Measurements from ENCODE around the gene ACADVL. TPM values are rescaled to one million over a fixed set of nuclear protein-coding genes. Genes with fewer than 3 reads are reported as not detected.

Gene ACADVL
- total RNA-seq, 1 donor from 2014 or later: 354 TPM

DNA sequence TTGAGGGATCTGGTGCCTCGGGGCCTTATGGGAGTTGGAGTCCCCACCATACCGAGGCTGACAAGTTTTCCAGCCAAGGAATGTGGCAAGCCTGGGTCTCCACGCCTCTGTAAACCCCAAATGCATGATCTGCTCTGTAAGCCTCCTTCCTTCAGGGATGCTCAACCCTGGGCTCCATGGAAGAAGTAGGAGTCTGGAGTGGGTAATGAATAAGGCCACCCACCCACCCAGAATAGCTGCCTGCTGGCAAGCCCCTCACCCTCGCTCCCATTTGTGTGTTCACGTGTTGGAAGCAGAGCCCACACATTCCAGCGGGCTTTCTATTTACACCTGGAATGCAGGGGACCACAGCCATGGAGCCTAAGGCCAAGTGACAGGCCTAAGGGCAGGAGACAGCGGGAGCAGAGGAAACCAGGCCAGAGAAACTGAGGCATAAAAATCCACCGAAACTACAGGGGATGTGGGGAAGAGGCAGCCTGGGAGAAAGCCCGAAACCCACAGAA lies 4.6 kb upstream of the ACADVL start:
- peak overlapping the region; percentile 92 for H3K4me2 ChIP-seq (ENCODE audit: low read length)
- Mint-ChIP-seq H3K9me3 (ENCODE audit: unreplicated experiment) (no peaks in the 10 kb centered on the region), H3K4me3 (ENCODE audit: unreplicated experiment) (peak overlapping the region; percentile 84), H3K4me1 (ENCODE audit: low read depth, unreplicated experiment) (peaks cover 32% of the 10 kb centered on the region), H3K27ac (ENCODE audit: unreplicated experiment) (peak overlapping the region; percentile 99), H3K27me3 (ENCODE audit: low read depth, unreplicated experiment) (no peaks in the 10 kb centered on the region), H3K36me3 (ENCODE audit: low read depth, unreplicated experiment) (peaks cover 9% of the 10 kb centered on the region)
- peaks cover 39% of the 10 kb centered on the region for H3K4me1 ChIP-seq (ENCODE audit: insufficient read depth, low read length)
- H3K9ac ChIP-seq (ENCODE audit: low read length): peak overlapping the region; percentile 76
- peaks cover 61% of the 10 kb centered on the region for H3K79me2 ChIP-seq (ENCODE audit: insufficient read depth, low read length)
- H4K20me1 ChIP-seq (ENCODE audit: insufficient read depth, low read length): peaks cover 56% of the 10 kb centered on the region
- H3K4me3 ChIP-seq (ENCODE audit: insufficient read depth, low read depth, low read length): peak overlapping the region; percentile 69
- TF ChIP-seq, protein P1, sequence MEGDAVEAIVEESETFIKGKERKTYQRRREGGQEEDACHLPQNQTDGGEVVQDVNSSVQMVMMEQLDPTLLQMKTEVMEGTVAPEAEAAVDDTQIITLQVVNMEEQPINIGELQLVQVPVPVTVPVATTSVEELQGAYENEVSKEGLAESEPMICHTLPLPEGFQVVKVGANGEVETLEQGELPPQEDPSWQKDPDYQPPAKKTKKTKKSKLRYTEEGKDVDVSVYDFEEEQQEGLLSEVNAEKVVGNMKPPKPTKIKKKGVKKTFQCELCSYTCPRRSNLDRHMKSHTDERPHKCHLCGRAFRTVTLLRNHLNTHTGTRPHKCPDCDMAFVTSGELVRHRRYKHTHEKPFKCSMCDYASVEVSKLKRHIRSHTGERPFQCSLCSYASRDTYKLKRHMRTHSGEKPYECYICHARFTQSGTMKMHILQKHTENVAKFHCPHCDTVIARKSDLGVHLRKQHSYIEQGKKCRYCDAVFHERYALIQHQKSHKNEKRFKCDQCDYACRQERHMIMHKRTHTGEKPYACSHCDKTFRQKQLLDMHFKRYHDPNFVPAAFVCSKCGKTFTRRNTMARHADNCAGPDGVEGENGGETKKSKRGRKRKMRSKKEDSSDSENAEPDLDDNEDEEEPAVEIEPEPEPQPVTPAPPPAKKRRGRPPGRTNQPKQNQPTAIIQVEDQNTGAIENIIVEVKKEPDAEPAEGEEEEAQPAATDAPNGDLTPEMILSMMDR (IDR thresholded peaks at IDR 0.05; ENCODE audit: insufficient read depth, low read depth, low read length): no peak
- no peak for TF ChIP-seq EZH2 (IDR thresholded peaks at IDR 0.05; ENCODE audit: insufficient read depth, low read length)
- peak; percentile 26 for FAIRE-seq
- H3K36me3 ChIP-seq (ENCODE audit: insufficient read depth, low read length): no peaks in the 10 kb centered on the region
- no peak for DNase-seq (ENCODE audit: low read depth)
- H3K27ac ChIP-seq (ENCODE audit: low read depth, low read length): peak overlapping the region; percentile 73
- H2AFZ ChIP-seq (ENCODE audit: low read depth, low read length): no peak overlapping the region
- no peaks in the 10 kb centered on the region for H3K27me3 ChIP-seq (ENCODE audit: insufficient read depth, low read length)
- H3K9me3 ChIP-seq (ENCODE audit: insufficient read depth, low read depth, low read length): no peaks in the 10 kb centered on the region

GRCh38 chr17:7215652-7216180 lies 4.0 kb upstream of the ACADVL start:
- DNase-seq (ENCODE audit: low read depth) (no peak), FAIRE-seq (no peak)
- peak overlapping the region; percentile 69 for H3K4me3 ChIP-seq (ENCODE audit: insufficient read depth, low read depth, low read length)
- no peak overlapping the region for H2AFZ ChIP-seq (ENCODE audit: low read depth, low read length)
- H3K4me2 ChIP-seq (ENCODE audit: low read length): peak overlapping the region; percentile 92
- no peaks in the 10 kb centered on the region for H3K9me3 ChIP-seq (ENCODE audit: insufficient read depth, low read depth, low read length)
- H4K20me1 ChIP-seq (ENCODE audit: insufficient read depth, low read length): peaks cover 55% of the 10 kb centered on the region
- TF ChIP-seq EZH2 (IDR thresholded peaks at IDR 0.05; ENCODE audit: insufficient read depth, low read length): no peak
- TF ChIP-seq, protein P1 (IDR thresholded peaks at IDR 0.05; ENCODE audit: insufficient read depth, low read depth, low read length): no peak
- H3K9ac ChIP-seq (ENCODE audit: low read length): peak overlapping the region; percentile 79
- Mint-ChIP-seq H3K4me3 (ENCODE audit: unreplicated experiment) (peak overlapping the region; percentile 84), H3K36me3 (ENCODE audit: low read depth, unreplicated experiment) (peaks cover 7% of the 10 kb centered on the region), H3K27me3 (ENCODE audit: low read depth, unreplicated experiment) (no peaks in the 10 kb centered on the region), H3K9me3 (ENCODE audit: unreplicated experiment) (no peaks in the 10 kb centered on the region), H3K27ac (ENCODE audit: unreplicated experiment) (peak overlapping the region; percentile 42), H3K4me1 (ENCODE audit: low read depth, unreplicated experiment) (peaks cover 29% of the 10 kb centered on the region)
- H3K36me3 ChIP-seq (ENCODE audit: insufficient read depth, low read length): no peaks in the 10 kb centered on the region
- no peaks in the 10 kb centered on the region for H3K27me3 ChIP-seq (ENCODE audit: insufficient read depth, low read length)
- H3K4me1 ChIP-seq (ENCODE audit: insufficient read depth, low read length): peaks cover 44% of the 10 kb centered on the region
- H3K79me2 ChIP-seq (ENCODE audit: insufficient read depth, low read length): peaks cover 61% of the 10 kb centered on the region
- peak overlapping the region; percentile 73 for H3K27ac ChIP-seq (ENCODE audit: low read depth, low read length)

All from astrocyte (in vitro differentiated cells and primary cell).